ENCODE data around the gene ASH1L.
"Not testable (repeated sequence)": the region's sequence is repeated elsewhere in the genome, so short reads cannot be mapped to it uniquely, and the experiment has no call there.

ASH1L gene

GRCh38 chr1:155562581-155563376 lies at the start of gene ASH1L:
ASH1L (minus strand) TSS chr1:155562803; CDS start chr1:155521519, 41,284 bp downstream.
- CTCF ChIA-PET: interaction anchor here (1.5 kb wide), 1 partner anchor 311 kb away, joined by 4 read pairs; no protein-coding TSS in a partner anchor
- TF ChIP-seq CTCF (IDR thresholded peaks at IDR 0.05; ENCODE audit: control extremely low read depth, extremely low read depth, low read depth, missing control alignments): no peak
- peak; percentile 92 for DNase-seq (ENCODE audit: extremely low spot score)
- POLR2A ChIA-PET: no interaction called here

GRCh38 chr1:155610257-155610647 lies 47.6 kb upstream of the ASH1L start:
- DNase-seq (ENCODE audit: extremely low spot score); POLR2A ChIA-PET: not testable (repeated sequence)
- CTCF ChIA-PET: interaction anchor here (1.3 kb wide), 1 partner anchor 287 kb away, joined by 3 read pairs; no protein-coding TSS in a partner anchor

- CTCF ChIA-PET: interaction anchor here (1.2 to 1.5 kb wide), 4 partner anchors 11 to 359 kb away, joined by 3 to 6 read pairs (median 4); no protein-coding TSS in a partner anchor
- POLR2A ChIA-PET: interaction anchor here (0.5 kb wide), 1 partner anchor 73 kb away, joined by 3 read pairs; no protein-coding TSS in a partner anchor
- no peak for TF ChIP-seq CTCF (IDR thresholded peaks at IDR 0.05; ENCODE audit: control extremely low read depth, extremely low read depth, low read depth, missing control alignments)
These were observed 47.1 kb upstream of the ASH1L start, which contains the start of gene MSTO1 for GRCh38 chr1:155609515-155610256. MSTO1 (plus strand) TSS chr1:155610218; CDS start chr1:155610249, 31 bp downstream.

GRCh38 chr1:155608888-155609225 lies 46.3 kb upstream of the ASH1L start:
- no peak for TF ChIP-seq CTCF (IDR thresholded peaks at IDR 0.05; ENCODE audit: control extremely low read depth, extremely low read depth, low read depth, missing control alignments)
- POLR2A ChIA-PET: no interaction called here
- CTCF ChIA-PET: interaction anchor here (1.2 to 1.5 kb wide), 4 partner anchors 10 to 358 kb away, joined by 3 to 6 read pairs (median 4); no protein-coding TSS in a partner anchor

More at GRCh38 chr1:155609515-155610256, 47.1 kb upstream of the ASH1L start, which contains the start of gene MSTO1:
- peak; percentile 93 for DNase-seq (ENCODE audit: extremely low spot score)

GRCh38 chr1:155607708-155608107 lies 45.1 kb upstream of the ASH1L start:
- DNase-seq (ENCODE audit: extremely low spot score): no peak
- TF ChIP-seq CTCF (IDR thresholded peaks at IDR 0.05; ENCODE audit: control extremely low read depth, extremely low read depth, low read depth, missing control alignments): no peak
- CTCF ChIA-PET: interaction anchor here (1.5 kb wide), 1 partner anchor 357 kb away, joined by 7 read pairs; no protein-coding TSS in a partner anchor
- POLR2A ChIA-PET: no interaction called here

More at GRCh38 chr1:155608888-155609225, 46.3 kb upstream of the ASH1L start:
- no peak for DNase-seq (ENCODE audit: extremely low spot score)

- POLR2A ChIA-PET; CTCF ChIA-PET; DNase-seq (ENCODE audit: extremely low spot score): not testable (repeated sequence)
These were observed 37.4 kb upstream of the ASH1L start for GRCh38 chr1:155599828-155600572.

- no peak for TF ChIP-seq CTCF (IDR thresholded peaks at IDR 0.05; ENCODE audit: control extremely low read depth, extremely low read depth, low read depth, missing control alignments)
- CTCF ChIA-PET: interaction anchor here (1.1 to 1.4 kb wide), 3 partner anchors 10 to 348 kb away, joined by 3 to 5 read pairs (median 4); partner anchors contain the start of gene MSTO1
- no peak for DNase-seq (ENCODE audit: extremely low spot score)
- POLR2A ChIA-PET: no interaction called here
These were observed 36.3 kb upstream of the ASH1L start for GRCh38 chr1:155598842-155599331.
